Activated T-cell treated with anti-CD3 and anti-CD28 coated beads for 24 hours (primary cell): ENCODE measurements around the gene UBAP1.
"Not testable (repeated sequence)": the region's sequence is repeated elsewhere in the genome, so short reads cannot be mapped to it uniquely, and the experiment has no call there.

Source experiments
- DNase-seq: peaks from one replicate; pipeline ENCODE4 v3.0.0-alpha.2; 2020; ENCODE audit warnings: low read depth

Gene UBAP1

DNA sequence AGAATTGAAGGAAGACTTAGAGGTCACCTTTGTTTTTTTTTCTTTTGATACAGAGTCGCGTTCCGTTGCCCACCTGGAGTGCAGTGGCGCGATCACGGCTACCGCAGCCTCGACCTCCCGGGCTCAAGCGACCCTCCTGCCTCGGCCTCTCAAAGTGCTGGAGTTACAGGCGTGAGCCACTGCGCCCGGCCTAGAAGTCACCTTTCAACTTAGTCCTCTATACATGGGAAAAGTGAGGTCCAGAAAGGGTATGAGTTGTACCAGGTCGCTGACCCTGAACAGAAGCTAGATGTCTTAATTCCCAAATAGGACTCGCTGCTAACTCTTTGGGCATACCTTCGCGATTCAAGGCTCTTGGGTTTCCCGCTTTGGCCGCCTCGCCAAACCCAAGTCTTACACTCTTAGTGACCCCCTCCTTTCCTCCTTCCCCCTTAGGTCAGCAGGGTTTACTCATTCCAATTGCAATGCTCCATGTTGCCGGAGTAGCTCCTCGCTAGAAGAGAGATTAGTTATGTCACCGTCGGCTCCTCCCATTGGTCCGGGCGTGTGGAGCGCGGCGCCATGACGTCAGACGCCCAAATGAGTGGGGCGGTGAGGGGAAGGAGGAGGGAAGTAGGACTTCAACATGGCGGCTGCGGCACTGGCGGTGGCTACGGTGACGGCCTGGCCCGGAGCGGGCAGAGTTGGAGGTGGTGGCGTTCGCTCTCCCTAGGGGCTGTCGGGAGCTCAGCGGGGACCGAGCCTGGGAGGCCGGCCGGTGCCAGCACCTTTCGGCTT, at the start of gene UBAP1:
TSS of gene UBAP1 (plus strand) at position 608 of the 777 bp plus-strand sequence. CDS start 41,872 bp downstream, outside the sequence.
- DNase-seq, result peak; percentile 92

GRCh38 chr9:34131571-34131970, 47.3 kb upstream of the UBAP1 start:
- DNase-seq, result no peak

DNA sequence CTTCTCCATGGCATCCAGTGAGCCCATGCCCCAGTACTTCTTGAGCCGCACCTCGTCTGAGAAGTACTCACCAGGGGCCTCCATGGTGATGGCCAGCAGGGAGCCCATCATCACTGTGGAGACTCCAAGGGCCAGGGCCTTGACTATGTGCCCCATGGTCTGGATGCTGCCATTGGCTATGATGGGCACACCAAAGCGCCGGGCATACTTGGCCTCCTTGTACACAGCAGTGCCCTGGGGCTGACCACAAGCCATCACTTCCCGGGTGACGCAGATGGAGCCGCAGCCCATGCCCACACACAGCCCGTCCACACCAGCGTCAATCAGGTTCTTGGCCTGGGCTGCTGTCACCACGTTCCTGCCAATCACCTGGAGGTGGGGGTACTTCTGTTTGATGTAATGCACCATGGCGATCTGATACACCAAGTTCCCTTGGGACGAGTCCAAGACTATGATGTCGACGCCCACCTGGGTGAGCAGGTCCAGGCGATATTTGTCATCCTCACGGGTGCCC, 45.4 kb upstream of the UBAP1 start:
- no peak for DNase-seq

DNA sequence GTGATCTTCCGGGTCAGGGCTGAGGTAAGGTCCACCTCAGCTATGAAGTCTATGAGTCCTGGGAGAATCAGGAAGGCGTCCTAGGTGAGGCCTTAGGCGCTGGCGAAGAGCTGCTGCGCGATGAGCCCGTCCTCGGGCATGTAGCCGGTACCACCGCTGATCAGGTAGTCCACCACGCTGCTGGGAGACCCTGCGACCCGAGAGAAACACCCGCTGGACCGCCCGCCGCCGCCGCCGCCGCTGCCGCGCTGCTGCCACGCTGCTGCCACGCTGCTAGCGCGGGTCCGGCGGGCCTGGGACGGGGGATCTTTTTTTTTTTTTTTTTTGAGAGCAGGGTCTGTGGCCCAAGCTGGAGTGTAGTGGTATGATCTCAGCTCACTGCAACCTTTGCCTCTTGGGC, 44.3 kb upstream of the UBAP1 start:
- DNase-seq, result no peak

DNA sequence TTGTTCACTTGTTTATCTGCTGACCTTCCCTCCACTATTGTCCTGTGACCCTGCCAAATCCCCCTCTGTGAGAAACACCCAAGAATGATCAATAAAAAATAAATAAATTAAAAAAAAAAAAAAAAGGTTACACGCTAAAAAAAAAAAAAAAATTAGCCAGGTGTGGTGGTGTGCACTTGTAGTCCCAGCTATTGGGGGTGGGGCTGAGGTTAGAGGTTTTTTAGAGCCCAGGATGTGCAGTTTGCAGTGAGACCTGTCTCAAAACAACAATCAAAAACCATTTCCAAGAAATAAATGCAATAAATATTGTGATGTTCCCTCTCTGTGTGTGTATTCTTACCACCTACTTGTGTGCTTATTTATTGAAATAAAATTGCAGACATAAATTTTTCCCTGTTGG, 40.2 kb upstream of the UBAP1 start:
- not testable (repeated sequence) for DNase-seq

GRCh38 chr9:34139477-34140146, 39.2 kb upstream of the UBAP1 start:
- no peak for DNase-seq

GRCh38 chr9:34140853-34141252, 38.0 kb upstream of the UBAP1 start:
- DNase-seq, result no peak

DNA sequence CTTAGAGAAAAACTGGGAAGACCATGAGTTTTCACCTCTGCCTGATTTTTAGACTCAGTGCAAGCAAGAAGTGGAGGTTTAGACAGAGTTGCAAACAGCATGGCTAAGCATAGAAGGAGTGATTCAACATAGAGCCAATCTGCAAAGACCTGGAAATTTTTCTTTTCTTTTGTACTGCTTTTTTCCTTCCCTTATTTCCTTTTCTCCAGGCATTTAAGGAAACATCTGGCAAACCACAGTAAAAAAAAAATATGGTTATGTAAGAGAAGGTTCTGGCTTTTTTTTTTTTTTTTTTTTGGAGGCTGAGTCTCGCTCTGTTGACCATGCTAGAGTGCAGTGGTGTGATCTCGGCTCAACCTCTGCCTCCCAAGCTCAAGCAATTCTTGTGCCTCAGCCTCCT, 35.7 kb upstream of the UBAP1 start:
- no peak for DNase-seq

GRCh38 chr9:34145165-34145564, 33.7 kb upstream of the UBAP1 start:
- no peak for DNase-seq

DNA sequence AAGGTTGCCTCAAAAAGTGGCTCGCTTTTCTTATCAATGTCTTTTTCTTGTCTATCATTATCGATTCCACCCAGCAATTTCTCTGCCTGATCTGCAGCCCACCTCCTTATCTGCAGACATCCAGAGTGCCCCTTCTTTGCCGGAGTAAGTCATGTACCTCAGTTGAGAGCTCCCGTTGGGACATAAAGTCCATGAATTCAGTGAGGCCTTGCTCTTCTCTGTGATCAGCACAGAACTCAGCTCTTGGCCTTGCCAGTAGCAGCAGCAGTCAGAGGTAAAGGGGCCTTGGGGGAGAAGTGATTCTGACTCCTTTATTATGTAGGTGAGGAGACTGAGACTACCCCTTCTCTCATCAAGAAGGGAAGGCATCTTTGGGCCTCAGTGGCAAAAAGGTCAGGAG, 27.4 kb upstream of the UBAP1 start:
- no peak for DNase-seq

GRCh38 chr9:34154057-34154456, 24.8 kb upstream of the UBAP1 start:
- DNase-seq, result no peak

- DNase-seq, result no peak
Measured at GRCh38 chr9:34157318-34157717, 21.5 kb upstream of the UBAP1 start.

GRCh38 chr9:34157898-34158297, 20.9 kb upstream of the UBAP1 start:
- no peak for DNase-seq

DNA sequence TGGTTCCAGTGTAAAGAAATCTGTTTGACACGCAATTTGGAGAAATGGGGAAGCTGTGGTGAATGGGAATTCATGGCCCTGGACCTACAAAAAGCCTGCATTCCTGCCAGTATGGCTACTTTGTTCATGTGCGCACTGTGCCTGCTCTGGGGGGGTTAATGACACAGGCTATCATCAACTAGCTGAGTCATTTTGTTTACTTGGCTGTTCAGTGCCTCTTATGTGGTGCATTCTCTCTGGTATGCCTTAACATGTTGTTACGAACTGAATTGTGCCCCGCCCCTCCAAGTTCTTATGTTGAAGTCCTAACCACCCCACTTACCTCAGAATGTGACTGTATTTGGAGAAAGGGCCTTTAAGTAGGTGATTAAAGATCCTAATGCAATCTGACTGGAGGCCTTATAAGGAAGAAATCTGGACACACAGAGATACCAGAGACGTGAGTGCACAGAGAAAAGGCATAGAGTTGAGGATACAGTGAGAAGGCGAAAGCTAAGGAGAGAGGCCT, 20.4 kb upstream of the UBAP1 start:
- no peak for DNase-seq

- DNase-seq, result no peak
Measured at GRCh38 chr9:34163434-34163833, 15.4 kb upstream of the UBAP1 start.

- DNase-seq, result no peak
Measured at GRCh38 chr9:34169125-34169524, 9.7 kb upstream of the UBAP1 start.

DNA sequence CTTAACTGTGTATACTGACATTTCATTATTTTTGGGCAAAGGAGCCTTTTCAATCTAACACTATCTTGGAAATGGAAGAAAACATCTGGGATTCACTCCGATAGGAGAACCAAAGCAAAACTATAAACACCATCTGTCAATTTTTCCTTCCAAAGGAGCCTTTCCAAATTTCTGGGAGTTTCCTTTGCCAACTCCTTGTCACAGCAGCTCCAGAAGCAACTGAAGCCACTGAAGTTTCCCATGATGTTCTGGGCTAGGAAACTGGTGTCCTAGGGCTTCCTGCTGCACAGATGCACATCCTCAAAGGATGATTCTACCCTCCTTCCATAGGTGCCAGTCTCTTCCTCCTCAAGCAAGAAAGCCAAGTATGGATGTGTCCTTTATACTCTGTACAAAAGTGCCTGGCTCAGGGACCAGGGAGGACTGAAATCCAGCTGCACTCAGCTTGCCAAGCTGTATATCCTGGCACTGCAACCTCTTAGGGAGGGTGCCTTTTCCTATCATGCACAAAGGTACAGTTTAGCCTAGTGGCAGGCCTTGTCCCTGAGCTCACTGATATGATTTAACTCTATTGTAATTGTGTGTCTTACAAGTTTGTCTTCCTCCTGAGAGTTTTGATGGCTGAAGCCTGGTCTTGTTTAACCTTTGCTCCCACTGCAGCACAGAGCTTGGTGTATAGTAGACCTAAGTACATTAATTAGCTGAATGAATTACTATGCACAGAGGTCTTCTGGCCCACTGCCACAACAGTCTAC, 8.4 kb upstream of the UBAP1 start:
- DNase-seq, result no peak

DNA sequence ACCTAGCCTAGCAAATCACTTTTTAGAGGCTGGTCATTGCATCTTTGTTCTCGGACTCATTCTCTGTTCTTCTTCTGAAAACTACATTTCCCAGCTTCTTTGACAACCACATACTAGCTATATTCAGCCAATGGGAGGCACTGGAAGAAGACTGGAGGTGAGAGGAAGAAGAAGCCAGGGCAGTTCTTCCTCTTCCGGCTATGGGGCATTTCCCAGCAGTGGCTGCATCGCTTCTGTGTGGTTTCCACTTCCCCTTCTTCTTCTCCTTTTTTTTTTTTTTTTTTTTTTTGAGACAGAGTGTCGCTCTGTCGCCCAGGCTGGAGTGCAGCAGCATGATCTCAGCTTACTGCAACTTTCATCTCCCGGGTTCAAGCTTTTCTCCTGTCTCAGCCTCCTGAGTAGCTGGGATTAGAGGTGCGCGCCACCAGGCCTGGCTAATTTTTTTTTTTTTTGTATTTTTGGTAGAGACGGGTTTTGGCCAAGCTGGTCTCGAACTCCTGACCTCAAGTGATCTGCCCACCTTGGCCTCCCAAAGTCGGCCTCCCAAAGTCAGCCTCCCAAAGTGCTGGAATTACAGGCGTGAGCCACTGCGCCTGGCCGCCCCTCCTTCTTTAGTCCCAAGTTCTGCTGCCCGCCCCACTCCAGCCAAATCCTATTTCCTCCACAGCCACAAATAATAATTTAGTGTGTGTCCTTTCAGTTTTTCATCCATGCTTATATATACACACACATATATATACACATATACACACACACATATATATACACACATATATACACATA, 6.9 kb upstream of the UBAP1 start:
- peak; percentile 21 for DNase-seq

DNA sequence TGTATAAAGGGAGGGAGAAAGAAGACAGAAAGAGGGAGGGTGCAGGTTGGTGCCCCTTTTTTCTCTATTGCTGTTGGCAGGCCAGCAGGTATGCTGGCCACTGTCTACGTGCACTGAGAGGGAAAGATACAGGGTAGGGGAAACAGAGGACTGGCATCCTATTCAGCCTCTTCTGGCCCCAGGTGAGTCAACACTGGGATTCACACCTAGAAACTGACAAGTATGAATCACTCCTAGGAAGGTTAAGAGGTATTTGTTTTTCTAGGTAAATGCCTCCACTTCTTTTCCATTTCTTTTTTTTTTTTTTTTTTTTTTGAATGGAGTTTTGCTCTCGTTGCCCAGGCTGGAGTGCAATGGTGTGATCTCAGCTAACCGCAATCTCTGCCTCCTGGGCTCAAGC, 2.8 kb upstream of the UBAP1 start:
- no peak for DNase-seq

DNA sequence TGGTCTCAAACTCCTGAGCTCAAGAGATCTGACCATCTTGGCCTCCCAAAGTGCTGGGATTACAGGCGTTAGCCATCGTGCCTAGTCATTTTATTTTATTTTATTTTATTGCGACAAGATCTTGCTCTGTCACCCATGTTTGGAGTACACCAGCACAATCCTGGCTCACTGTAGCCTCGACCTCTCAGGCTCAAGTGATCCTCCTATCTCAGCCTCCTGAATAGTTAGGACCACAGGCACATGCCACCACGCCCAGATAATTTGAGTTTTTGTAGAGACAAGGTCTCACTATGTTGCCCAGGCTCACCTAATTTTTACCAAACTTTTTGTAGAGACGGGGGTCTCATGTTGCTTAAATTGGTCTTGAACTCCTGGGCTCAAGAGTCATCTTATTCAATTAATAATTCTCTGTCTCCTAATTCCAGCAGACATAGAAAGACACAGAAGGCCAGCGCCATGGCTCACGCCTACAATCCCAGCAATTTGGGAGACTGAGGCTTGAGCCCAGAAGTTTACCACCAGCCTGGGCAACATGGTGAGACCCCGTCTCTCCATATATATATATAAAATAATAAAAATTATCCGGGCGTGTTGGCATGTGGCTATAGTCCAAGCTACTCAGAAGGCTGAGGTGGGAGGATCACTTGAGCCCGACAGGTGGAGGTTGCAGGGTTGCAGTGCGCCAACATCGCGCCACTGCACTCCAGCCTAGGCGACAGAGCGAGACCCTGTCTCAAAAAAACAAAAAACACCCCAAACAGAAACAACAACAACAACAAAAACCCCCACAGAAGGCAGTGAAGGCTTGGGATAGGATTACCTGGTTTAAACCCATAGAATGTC, 1.0 kb upstream of the UBAP1 start:
- no peak for DNase-seq
